Activated T-cell treated with anti-CD3 and anti-CD28 coated beads, Interleukin-2, amount 50 U/mL, for 24 hours (primary cell): ENCODE measurements around the gene PSMD9.
"Not testable (repeated sequence)": the region's sequence is repeated elsewhere in the genome, so short reads cannot be mapped to it uniquely, and the experiment has no call there.

ENCODE experiments used
- DNase-seq: peaks from one replicate; pipeline ENCODE4 v3.0.0-alpha.2; 2020
- H3K27ac Mint-ChIP-seq: 2 replicates; pipeline ENCODE4 v1.8.0; 2020; ENCODE audit warnings: mild to moderate bottlenecking, mixed read lengths
- H3K27me3 Mint-ChIP-seq: 2 replicates; pipeline ENCODE4 v1.8.0; 2020; ENCODE audit warnings: mixed read lengths
- H3K36me3 Mint-ChIP-seq: 2 replicates; pipeline ENCODE4 v1.8.0; 2020; ENCODE audit warnings: low read depth, mixed read lengths
- H3K4me1 Mint-ChIP-seq: 2 replicates; pipeline ENCODE4 v1.8.0; 2020; ENCODE audit warnings: low read depth, mixed read lengths
- H3K4me3 Mint-ChIP-seq: 2 replicates; pipeline ENCODE4 v1.8.0; 2020; ENCODE audit warnings: mild to moderate bottlenecking, moderate library complexity, mixed read lengths
- H3K9me3 Mint-ChIP-seq: 2 replicates; pipeline ENCODE4 v1.8.0; 2020; ENCODE audit warnings: mixed read lengths

PSMD9 gene

GRCh38 chr12:121888478-121889273, at the start of gene PSMD9:
Gene PSMD9, plus strand, starts transcription at chr12:121888790. Its CDS starts 67 bp downstream, at chr12:121888857.
- Mint-ChIP-seq H3K27me3 (no peaks in the 10 kb centered on the region), H3K9me3 (no peaks in the 10 kb centered on the region), H3K4me1 (peaks cover 39% of the 10 kb centered on the region), H3K27ac (peak within 1 kb of the TSS; percentile 99), H3K4me3 (peak within 1 kb of the TSS; percentile 96), H3K36me3 (peaks cover 34% of the 10 kb centered on the region)
- peak; percentile 99 for DNase-seq

GRCh38 chr12:121839106-121839992, 49.2 kb upstream of the PSMD9 start:
- peak; percentile 100 for DNase-seq
- Mint-ChIP-seq H3K27me3 (no peaks in the 10 kb centered on the region), H3K9me3 (no peaks in the 10 kb centered on the region), H3K4me3 (peak overlapping the region; percentile 97), H3K36me3 (peaks cover 3% of the 10 kb centered on the region), H3K27ac (peak overlapping the region; percentile 96), H3K4me1 (peaks cover 18% of the 10 kb centered on the region)

- H3K9me3 Mint-ChIP-seq, result no peaks in the 10 kb centered on the region
- H3K4me1 Mint-ChIP-seq, result peaks cover 18% of the 10 kb centered on the region
- H3K36me3 Mint-ChIP-seq, result peaks cover 3% of the 10 kb centered on the region
- no peaks in the 10 kb centered on the region for H3K27me3 Mint-ChIP-seq
- DNase-seq, result no peak
- peak overlapping the region; percentile 96 for H3K27ac Mint-ChIP-seq
- H3K4me3 Mint-ChIP-seq, result peak overlapping the region; percentile 97
Observed at GRCh38 chr12:121839993-121840761, 48.4 kb upstream of the PSMD9 start.

- no peak for DNase-seq
- Mint-ChIP-seq H3K36me3 (peaks cover 3% of the 10 kb centered on the region), H3K27ac (peak overlapping the region; percentile 8), H3K9me3 (no peaks in the 10 kb centered on the region), H3K4me1 (peaks cover 18% of the 10 kb centered on the region), H3K27me3 (no peaks in the 10 kb centered on the region), H3K4me3 (no peak overlapping the region)
Observed at GRCh38 chr12:121843236-121843982, 45.2 kb upstream of the PSMD9 start.

- Mint-ChIP-seq H3K4me1 (no peaks in the 10 kb centered on the region), H3K27me3 (no peaks in the 10 kb centered on the region), H3K27ac (no peak overlapping the region), H3K9me3 (no peaks in the 10 kb centered on the region), H3K36me3 (no peaks in the 10 kb centered on the region), H3K4me3 (no peak overlapping the region)
- no peak for DNase-seq
Observed at GRCh38 chr12:121845701-121846100, 42.9 kb upstream of the PSMD9 start.

GRCh38 chr12:121849211-121849610, 39.4 kb upstream of the PSMD9 start:
- no peaks in the 10 kb centered on the region for H3K9me3 Mint-ChIP-seq
- H3K4me1 Mint-ChIP-seq, result no peaks in the 10 kb centered on the region
- no peak for DNase-seq
- H3K4me3 Mint-ChIP-seq, result no peak overlapping the region
- no peaks in the 10 kb centered on the region for H3K27me3 Mint-ChIP-seq
- no peaks in the 10 kb centered on the region for H3K36me3 Mint-ChIP-seq
- H3K27ac Mint-ChIP-seq, result no peak overlapping the region

- Mint-ChIP-seq H3K9me3 (no peaks in the 10 kb centered on the region), H3K36me3 (no peaks in the 10 kb centered on the region), H3K27ac (no peak overlapping the region), H3K4me3 (no peak overlapping the region), H3K27me3 (no peaks in the 10 kb centered on the region), H3K4me1 (no peaks in the 10 kb centered on the region)
- DNase-seq, result no peak
Observed at GRCh38 chr12:121849665-121850064, 38.9 kb upstream of the PSMD9 start.

- not testable (repeated sequence) for H3K4me1 Mint-ChIP-seq, DNase-seq, H3K27ac Mint-ChIP-seq, H3K27me3 Mint-ChIP-seq, H3K9me3 Mint-ChIP-seq, H3K36me3 Mint-ChIP-seq, H3K4me3 Mint-ChIP-seq
Observed at GRCh38 chr12:121852392-121852791, 36.2 kb upstream of the PSMD9 start.

- Mint-ChIP-seq H3K9me3 (no peaks in the 10 kb centered on the region), H3K4me3 (no peak overlapping the region), H3K36me3 (no peaks in the 10 kb centered on the region), H3K27me3 (no peaks in the 10 kb centered on the region), H3K4me1 (no peaks in the 10 kb centered on the region), H3K27ac (no peak overlapping the region)
- no peak for DNase-seq
Observed at GRCh38 chr12:121857322-121858246, 31.0 kb upstream of the PSMD9 start.

GRCh38 chr12:121858318-121858661, 30.3 kb upstream of the PSMD9 start:
- Mint-ChIP-seq H3K4me1 (no peaks in the 10 kb centered on the region), H3K27ac (no peak overlapping the region), H3K4me3 (no peak overlapping the region), H3K36me3 (no peaks in the 10 kb centered on the region), H3K9me3 (no peaks in the 10 kb centered on the region), H3K27me3 (no peaks in the 10 kb centered on the region)
- no peak for DNase-seq

GRCh38 chr12:121858662-121859572, 29.7 kb upstream of the PSMD9 start, which contains the start of gene HPD:
Gene HPD, minus strand, starts transcription at chr12:121858859. Its CDS starts 36 bp downstream, at chr12:121858823.
- Mint-ChIP-seq H3K4me1 (no peaks in the 10 kb centered on the region), H3K36me3 (no peaks in the 10 kb centered on the region), H3K4me3 (no peak within 1 kb of the TSS), H3K27ac (no peak within 1 kb of the TSS), H3K9me3 (no peaks in the 10 kb centered on the region), H3K27me3 (no peaks in the 10 kb centered on the region)
- no peak for DNase-seq

- no peak overlapping the region for H3K4me3 Mint-ChIP-seq
- no peaks in the 10 kb centered on the region for H3K27me3 Mint-ChIP-seq
- no peaks in the 10 kb centered on the region for H3K36me3 Mint-ChIP-seq
- DNase-seq, result no peak
- H3K9me3 Mint-ChIP-seq, result no peaks in the 10 kb centered on the region
- no peaks in the 10 kb centered on the region for H3K4me1 Mint-ChIP-seq
- no peak overlapping the region for H3K27ac Mint-ChIP-seq
Observed at GRCh38 chr12:121860257-121860656, 28.3 kb upstream of the PSMD9 start.
